TTC549 (cell line): ENCODE results near the gene ZFP62.

Experiments used
- FAIRE-seq: peaks from 2 replicates; lab custom pipeline; 2012; peaks lifted over from hg19 to GRCh38; lab: Jason Lieb, UNC

Gene ZFP62

DNA sequence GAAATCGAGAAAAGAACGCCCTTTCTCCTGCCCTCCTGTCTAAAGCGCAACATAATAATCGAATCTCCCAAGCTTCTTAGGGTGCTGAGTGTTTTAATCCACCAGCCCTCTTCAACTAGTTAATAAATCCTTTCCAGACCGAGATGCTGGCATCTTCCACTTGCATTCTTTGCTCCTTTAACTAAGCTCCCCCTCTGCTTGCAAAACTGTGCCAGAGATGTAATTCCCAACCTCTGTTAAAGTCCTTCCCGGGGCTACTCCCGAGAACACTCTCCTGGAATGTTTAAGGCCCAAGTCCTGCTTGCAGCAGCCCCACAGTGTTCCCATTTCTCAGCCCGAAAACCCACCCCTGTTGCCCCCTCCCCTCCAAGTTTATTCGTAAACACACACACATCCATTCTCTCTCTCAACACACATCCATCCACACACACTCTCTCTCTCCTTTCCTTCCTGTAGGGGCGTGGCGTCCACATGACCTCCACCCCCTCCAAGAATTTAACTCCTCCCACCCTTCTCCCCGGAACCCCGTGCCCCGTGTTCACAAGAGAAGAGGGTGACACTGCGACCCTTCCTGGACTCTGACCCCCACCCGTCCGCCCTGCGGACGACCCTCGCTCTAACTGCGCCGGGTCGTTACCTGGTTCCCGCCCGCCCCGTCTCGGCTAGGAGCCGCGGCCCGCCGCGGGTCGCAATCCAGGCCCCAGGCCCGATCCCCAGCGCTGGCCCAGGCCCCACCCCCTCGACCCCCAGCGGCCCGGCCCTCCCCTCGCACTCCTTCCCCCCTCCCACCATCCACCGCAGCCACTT, 51.5 kb downstream of the ZFP62 start:
- FAIRE-seq, result no peak

DNA sequence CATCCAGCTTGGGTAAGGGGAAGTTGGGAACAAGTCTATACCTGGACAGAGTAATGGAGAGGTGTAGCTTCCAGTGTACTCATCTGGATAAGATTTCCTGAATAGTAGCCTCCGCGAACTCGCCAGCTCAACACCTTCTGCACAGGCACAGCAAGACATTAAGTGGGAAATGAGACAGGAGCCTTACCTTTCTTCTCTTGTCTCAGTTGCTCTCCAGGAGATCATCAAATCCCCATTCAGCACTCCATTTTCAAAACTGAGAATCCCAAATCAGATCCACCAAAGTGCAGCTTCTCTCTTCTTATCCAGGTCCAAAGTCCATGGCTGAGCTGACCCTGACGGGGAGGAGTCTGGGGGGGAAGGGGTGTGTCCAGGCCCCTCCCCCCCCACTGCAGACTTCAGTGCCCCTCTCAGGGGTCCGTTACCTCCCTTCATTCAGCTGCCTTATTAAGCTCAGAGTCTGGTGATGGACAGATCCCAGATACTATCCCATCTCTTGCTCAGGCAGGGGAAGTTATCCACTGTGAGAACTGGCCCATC, 52.5 kb downstream of the ZFP62 start:
- FAIRE-seq, result no peak

DNA sequence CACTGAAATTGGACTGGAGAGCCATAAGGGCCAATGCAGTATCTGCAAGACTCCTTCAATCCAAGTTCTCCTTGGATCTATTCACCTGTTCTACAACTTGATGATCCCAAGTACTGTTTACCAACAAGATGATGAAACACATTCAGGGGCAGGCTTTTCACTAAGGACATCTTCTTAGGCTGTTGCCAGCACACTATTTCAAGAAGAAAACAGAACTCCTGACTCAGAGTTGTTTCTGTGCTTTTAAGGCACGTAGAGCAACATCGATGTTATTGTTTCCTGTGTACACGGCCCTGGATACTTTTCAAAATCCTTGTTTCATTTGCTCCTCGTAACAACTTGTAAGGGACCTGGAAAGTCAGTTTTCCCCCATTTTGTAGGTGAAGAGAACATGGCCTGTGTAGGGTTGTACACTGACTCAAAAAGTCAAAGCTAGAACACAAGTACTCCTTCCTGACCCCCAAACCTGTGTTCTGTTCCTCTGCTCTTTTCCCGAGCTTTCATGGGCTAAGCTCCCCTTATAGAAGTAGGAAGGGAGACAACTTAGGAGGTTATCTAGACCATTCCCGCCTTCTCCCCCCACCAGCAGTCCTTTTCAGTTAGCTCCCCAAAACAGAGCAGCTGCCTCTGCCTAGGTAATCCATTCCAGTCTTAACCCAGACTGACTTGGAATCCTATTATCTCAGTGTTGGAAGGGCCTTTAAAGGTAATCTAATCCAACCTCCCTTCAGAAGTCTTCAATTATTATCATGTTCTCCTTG, 53.2 kb downstream of the ZFP62 start:
- no peak for FAIRE-seq

DNA sequence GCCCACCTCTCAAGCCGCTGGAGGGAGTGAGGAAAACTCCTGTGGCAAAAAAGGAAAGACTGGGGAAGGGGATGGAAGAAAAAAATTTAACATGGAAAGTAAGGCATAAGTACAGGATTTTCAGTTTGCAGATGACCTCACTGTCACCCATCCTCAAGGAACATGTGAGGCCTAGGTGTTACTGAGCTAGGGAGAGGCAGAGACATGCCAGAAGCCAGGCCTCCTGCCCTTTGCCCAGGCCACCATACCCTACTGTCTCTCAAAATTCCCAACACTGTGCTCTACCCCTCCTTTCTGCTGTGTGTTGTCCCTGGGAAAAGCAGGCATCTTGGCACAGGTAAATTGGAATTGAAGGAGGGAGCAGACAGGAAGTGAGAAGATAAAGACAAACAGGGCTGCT, 54.0 kb downstream of the ZFP62 start:
- FAIRE-seq, result no peak

DNA sequence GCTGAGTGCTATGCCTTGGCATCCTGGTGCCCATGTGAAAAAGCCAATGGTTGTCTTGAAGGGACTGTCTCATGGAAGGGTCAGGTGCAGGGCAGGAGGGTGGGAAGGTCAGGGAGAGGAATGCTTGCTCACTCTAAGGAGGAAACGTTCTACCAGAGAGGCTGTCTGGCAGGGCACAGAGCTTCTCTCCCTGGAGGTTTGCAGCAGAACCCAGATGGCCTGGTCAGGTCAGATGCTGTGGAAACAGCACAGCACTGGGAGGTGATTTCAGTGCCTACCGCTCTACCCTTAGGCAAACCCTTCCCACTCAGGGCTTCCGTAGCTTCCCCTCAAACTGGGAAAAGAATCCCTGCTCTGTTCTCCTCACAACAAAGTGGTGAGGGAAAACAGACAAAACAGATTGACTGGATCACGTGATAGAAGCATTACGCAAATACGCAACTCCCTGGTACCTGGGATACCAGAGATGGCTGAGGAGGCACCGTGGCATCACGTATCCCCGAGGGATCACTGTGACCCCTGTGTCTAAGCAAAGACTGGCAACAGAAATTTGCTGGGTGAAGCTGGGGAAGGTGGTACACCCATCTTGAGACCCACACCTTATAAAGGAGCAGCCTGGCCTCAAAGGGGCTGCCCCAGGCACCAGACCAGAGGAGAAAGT, 54.6 kb downstream of the ZFP62 start:
- no peak for FAIRE-seq

DNA sequence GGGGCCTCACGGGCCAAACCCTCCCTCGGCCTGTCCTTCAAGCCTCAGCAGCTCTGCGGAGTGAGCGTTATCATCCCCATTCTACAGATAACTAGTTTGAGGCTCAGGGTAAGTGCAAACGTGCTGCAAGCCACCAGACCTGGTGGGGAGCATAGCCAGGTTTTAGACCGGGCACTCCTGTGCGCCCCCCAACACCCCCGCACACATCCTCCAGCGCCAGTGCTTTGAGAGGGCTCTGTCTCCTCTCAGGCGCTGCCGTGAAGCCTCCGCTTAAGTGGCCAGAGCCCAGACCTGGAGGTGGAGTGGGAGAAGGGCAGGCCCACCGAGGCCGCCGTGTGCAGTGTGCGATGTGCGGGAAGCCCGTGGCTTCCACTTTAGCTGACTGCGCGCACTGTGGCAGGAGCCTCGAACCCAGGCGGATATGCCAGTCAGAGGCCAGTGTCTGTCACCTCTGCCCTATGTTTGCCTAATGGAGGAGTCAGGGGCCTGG, 56.9 kb downstream of the ZFP62 start:
- FAIRE-seq, result no peak

DNA sequence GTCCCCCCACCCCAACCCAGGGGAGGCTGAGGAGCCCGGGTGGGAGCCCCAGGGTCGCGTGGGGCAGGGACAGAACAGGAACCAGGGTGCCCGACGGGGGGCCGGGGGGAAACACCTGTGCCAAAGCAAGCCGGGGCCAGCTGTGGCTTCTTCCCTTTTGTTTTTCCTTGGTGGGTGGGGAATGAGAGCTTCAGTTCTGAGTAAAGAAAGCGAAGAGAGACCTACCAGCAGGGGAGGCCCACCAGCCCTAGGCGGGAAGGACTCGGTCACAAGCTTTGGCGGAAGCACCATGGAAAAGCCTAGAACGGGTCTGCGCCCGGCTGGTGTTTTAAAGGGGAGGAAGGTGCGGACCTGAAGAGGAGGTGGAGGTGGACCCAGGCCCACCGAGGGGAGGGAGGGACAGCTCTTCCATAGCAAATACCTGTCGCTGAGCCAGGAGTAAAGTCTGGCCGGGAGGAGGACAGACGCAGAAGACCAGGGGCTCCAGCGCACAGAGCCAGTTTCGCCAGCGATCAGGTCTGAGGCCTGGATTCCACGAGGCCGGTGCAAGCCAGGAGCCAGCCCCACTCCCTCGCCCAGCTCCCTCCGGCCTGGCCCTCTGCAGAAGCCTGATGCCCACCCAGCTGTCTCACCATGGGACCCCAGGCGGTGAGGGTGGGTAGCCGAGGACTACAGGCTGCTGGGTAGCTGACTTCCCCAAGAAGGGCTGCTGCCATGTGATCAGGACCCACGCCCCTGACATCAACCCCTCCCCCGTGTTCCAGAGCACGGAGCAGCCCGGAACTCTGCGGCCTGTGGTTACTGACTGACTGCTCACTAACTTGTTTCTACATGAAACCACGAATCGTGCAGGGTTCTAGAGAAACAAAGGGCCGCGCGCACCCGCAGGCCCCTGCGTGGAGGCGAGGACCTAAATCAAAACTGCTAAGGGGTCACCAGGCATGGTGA, 57.6 kb downstream of the ZFP62 start:
- no peak for FAIRE-seq

DNA sequence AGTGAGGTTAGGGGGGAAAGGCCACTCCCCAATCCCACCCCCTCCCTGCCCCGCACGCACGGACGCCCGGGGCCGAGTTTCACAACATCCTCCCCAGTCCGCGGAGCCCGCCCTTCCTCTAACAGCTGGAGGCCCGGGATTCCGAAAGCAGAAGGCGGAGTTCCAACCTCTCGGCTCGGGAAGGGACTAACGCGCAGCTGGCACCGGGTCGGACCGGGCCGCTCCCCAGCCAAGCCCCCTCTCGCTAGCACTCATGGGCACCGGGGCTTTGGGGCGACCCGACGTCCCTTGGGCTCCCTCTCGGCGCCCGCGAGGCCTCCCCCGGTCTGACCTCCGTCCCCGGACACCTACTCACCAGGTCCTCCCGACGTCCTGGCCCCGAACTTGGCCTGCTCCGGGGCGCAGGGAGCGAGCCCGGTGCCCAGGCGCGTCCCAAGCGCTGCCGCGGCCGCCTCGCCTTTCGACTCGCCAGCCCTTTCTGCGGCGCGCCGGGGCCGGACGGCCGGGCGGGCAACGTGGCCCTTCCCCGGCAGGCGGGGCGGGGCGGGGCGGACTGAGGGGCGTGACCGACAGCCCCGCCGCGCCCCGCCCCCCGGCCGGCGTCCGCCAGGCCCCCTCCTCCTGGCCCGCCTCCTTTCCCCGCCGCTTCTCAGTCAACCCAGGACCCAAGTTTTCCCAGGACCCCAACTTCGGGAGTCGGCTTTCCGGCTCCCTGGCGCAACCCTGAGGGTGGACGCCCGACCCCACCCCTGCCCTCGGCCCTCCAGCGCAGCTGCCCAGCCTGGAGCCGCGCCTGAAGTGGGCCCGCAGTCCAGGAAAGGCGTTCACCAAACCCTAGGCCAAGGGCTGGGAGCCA, 58.5 kb downstream of the ZFP62 start, which contains the start of gene MGAT1:
Gene MGAT1 (minus strand): TSS at position 482 of the 856 bp plus-strand sequence. CDS start 9,835 bp downstream, outside the sequence.
- no peak for FAIRE-seq

DNA sequence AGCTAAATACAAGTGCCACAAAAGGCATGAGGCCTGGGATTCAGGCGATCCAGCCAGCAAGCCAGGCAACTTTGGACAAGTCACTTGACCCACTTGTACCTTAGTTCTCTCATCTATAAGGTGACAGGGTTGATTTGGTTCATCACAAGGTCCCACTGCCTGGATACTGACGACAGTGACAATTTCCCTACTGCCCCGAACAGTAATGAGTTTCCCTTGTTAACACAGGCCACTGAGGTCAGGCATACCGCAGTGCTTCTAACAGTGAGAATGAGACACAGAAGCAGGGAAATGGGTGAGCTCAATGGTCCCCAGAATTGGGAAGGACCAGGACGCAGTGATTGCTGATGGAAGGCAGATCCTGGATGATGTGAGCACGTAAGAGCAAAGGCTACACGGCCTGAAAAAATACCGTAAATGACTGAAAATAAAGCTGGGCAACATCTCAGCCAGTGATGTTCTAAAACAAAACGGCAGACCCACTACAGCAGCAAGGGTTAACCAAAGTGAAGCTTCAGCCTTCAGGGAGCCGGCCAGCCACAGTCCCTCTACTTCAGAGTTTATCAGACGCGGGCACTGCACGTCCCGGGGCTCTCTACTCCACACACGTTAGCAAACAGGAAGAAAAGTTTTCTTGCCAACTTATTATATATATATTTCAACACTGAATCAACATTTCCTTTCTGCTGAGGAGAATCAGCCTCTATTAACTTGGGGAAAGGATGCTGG, 59.3 kb downstream of the ZFP62 start:
- no peak for FAIRE-seq

DNA sequence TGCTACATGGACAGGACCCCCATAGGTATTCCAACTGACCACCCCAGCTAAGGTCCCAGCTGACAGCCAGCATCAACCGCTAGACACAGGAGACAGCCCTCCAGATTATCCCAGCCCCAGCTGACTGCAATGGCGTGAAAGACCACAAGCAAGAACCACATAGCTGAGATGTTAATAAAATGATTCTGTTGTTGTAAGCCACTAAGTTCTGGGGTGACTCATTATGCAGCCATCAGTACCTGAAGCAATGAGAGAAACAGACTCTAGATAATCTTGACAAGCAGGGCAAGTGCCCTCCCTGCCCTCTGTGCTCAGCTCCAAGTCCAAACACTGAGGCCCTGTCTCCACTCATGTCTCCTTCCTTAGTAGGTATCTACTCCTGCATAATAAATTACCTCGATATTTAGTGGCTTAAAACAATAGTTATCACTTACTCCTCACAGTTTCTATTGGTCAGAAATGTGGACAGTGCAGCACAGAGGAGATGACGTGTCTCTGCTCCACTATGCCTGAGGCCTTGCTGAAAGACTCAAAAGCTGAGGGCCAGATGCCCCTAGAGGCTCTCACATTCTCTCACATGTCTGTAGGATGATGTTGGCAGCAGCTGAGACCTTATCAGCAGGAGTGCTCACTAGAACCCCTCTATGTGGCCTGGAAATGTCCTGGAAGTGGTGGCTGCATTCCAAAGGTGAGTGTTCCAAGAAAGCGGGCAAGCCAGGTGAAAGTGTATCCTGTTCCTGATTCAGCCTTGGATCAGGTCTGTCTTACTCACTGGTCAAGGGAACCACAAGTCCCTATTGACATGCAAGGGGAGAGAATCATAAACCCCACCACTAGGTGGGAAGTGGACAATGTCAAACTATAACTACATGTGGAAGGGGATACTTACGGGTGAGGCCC, 60.9 kb downstream of the ZFP62 start:
- FAIRE-seq, result no peak

DNA sequence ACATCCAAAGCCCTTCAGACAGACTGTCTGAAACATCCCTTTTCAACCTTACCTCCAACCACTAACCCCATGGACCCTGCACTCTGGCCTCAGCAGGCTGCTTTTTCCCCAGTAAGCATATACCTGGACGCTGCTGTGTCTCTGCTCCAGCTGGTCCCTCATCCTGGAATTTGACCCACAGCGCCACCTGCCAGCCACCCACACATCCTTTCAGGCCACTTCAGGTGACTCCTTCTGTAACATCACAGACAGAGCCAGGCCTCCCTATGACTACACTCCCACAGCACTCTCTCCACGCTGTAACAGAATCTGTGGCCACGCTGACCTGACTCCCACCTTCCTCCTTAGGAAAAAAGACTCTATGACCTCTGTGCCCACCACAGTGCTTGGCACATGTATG, 61.9 kb downstream of the ZFP62 start:
- FAIRE-seq, result no peak

DNA sequence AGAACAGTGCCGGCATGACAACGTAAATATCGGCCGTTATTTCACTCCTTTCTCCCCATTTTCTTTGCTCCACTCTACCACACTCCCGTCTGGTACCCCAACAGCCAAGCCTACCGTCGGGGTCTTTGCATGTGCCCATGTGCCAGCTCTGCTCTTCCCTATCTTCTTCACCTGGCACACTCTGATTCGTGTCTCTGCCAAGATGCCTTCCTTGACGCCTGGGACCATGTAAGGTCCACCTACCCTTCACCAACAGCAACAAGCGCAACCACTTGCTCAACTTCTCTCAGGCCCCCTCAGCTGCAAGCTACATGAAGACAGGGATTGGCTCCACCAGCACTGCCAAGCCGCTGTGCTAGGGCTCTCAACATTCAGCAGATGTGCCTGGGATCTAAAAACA, 62.9 kb downstream of the ZFP62 start:
- no peak for FAIRE-seq
